T-helper 22 cell (primary cell): ENCODE data around the gene LRRC3.

Experiments used
- DNase-seq: peaks from one replicate; pipeline ENCODE4 v3.0.0-alpha.2; 2020; ENCODE audit warnings: low read depth

Gene LRRC3

GRCh38 chr21:44440241-44441040 lies 14.9 kb upstream of the LRRC3 start:
- DNase-seq: no peak

GRCh38 chr21:44441041-44441400 lies 14.3 kb upstream of the LRRC3 start:
- no peak for DNase-seq

- no peak for DNase-seq
Observed at GRCh38 chr21:44441581-44442265, 13.6 kb upstream of the LRRC3 start.

- DNase-seq: no peak
Observed at GRCh38 chr21:44442266-44443125, 12.8 kb upstream of the LRRC3 start.

GRCh38 chr21:44443291-44443890 lies 11.9 kb upstream of the LRRC3 start:
- DNase-seq: no peak

GRCh38 chr21:44443891-44444285 lies 11.4 kb upstream of the LRRC3 start:
- no peak for DNase-seq

- DNase-seq: no peak
Observed at GRCh38 chr21:44444286-44444931, 10.9 kb upstream of the LRRC3 start.

GRCh38 chr21:44445145-44445812 lies 10.0 kb upstream of the LRRC3 start:
- no peak for DNase-seq

- no peak for DNase-seq
Observed at GRCh38 chr21:44448651-44449131, 6.6 kb upstream of the LRRC3 start.

GRCh38 chr21:44449473-44450363 lies 5.6 kb upstream of the LRRC3 start:
- no peak for DNase-seq

- DNase-seq: no peak
Observed at GRCh38 chr21:44450402-44450801, 4.9 kb upstream of the LRRC3 start.

- DNase-seq: no peak
Observed at GRCh38 chr21:44450999-44451398, 4.3 kb upstream of the LRRC3 start.

GRCh38 chr21:44453120-44453519 lies 2.2 kb upstream of the LRRC3 start:
- DNase-seq: no peak

- DNase-seq: no peak
Observed at GRCh38 chr21:44454058-44454457, 1.3 kb upstream of the LRRC3 start.

- no peak for DNase-seq
Observed at GRCh38 chr21:44455524-44456213, 359 bp downstream of the LRRC3 start.

- no peak for DNase-seq
Observed at GRCh38 chr21:44456214-44456914, 1.1 kb downstream of the LRRC3 start.

GRCh38 chr21:44456915-44457736 lies 1.8 kb downstream of the LRRC3 start:
- no peak for DNase-seq
